HG03432 (cell line): ENCODE measurements around the gene ZNF546.
"Not testable (repeated sequence)": the region's sequence is repeated elsewhere in the genome, so short reads cannot be mapped to it uniquely, and the experiment has no call there.

Source experiments
- ATAC-seq: cut with Tn5 transposase; IDR thresholded peaks from one replicate; pipeline ENCODE4 v1.9.1; 2021; ENCODE audit warnings: mild to moderate bottlenecking, moderate library complexity; ENCODE audit not compliant: unreplicated experiment

The ZNF546 gene

DNA sequence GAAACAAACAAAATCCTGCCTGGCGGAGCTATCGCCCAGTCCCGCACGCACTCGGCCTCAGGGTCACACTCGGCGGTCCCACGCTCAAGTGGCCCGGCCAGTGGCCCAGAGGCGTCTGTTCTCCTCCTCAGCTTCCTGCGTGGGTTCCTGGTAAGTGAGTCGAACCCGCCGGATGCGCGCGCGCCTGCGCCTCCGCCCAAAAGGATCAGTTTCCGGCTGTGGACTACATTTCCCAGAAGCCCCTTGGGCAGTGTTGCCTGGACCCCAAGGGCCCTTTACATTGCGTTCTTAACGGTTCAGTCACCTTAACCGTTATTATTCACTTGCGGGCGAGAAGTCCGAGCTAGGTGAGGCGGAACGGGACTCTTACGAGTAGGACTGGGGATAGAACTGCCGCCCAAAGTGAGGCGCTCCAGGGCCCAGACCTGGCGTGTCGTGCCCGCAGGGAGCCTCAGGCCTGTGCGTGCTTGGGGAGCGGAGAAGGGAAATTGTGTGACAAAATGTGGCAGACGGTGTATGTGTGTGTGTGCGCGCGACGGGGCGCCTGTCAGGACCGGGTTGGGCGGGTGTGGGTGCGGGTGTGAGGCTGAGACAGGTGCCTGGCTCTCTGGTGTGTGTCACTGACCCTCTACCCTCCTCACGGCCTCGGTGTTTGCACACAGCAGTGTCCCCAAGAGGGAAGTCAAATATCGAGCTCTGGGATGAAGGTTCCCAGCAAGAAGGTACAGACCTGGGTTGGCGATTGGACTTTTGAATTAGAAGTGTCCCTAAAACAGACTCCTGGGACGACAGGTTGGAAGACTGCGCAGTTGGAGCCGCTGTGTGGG lies at the start of gene ZNF546:
Gene ZNF546, plus strand, starts transcription at position 250 of the 827 bp plus-strand sequence. CDS start 1,267 bp downstream, outside the sequence.
- peak; percentile 91 for ATAC-seq

DNA sequence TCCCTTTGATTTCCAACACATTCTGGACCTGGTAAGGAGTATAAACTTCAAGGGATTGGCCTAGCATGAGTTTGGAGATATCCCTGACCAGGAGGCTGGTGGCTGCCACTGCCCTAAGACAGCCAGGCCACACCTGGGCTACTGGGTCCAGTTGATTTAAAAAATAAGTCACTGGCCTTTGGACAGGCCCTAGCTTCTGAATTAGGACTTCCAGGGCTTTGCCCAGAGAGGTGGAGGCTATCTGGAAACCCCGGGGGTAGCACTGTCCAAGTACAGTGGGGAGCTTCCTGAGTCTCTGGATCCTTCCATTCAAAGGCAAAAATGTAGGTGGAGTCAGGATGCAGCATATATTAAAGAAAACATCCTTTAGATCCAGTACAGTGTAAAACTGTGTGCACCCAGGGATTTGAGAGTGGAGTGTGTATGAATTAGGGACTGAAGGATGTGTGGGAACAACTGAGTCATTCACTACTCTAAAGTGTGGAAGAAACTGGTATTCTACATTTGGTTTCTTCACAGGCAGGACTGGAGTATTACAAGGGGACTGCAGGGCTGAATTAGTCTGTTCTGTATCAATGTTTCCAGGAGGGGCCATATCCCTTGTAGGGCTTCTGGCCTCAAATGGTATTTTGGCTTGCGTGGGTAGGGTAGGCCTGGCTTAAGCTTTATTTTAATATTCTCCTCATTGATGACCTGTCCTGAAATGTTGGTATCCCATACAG lies 47.7 kb upstream of the ZNF546 start:
- ATAC-seq, result no peak

DNA sequence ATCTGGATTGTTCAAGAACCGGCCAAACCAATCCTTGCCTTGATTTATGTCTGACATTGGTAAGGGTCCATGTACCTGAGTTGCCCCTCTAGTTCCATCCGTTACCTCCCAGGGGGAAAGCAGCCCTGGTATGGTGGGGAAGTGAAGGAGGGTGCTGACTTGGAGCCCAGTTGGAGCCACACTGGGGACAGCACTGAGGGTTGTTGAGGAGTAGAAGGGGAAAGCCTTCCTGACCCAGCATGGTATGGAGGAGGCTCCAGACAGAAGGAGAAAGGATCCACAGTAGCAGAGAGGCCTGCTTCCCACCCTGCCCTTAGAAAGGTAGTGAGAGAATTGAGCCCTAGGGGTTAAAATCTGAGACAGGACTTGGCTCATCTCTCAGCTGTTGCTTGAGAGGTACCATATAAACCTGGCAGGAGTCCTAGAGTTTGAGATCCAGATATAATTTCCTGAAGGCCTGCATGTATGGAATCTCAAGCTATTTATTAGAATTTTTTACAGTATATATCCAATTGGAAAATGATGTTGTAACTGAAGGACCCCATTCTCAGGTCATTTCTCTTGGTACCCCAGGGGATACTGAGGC lies 45.7 kb upstream of the ZNF546 start:
- ATAC-seq, result no peak

DNA sequence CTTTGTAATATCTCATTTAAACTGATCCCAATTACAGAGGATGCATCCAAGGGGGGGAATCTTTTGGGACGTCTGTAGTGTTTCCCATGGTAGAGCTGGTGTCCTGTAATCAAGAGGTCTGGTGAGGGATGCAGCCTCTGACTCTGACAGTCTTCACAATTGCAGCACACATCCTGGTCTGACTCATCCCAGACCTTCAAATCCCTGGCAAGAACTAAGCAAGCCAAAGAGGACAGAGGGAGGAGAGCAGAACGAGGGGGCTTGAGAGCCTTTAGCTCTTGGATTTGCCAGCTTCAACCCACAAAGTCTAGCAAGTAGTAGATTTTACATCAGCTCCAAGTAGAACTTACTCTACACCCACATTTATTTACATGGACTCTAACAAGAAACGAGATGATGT lies 45.2 kb upstream of the ZNF546 start:
- ATAC-seq, result no peak

DNA sequence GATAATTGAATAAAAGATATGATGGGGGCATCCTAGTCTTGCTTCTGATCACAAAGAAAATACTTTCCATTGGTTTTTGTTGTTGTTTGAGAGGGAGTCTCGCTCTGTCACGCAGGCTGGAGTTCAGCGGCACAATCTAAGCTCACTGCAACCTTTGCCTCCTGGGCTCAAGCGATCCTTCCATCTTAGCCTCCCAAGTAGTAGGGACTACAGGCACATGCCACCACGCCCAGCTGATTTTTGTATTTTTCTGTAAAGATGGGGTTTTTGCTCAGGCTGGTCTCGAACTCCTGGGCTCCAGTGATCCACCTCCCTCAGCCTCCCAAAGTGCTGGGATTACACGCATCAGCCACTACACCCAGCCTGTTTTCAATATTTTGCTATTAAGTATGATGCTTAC lies 42.9 kb upstream of the ZNF546 start:
- no peak for ATAC-seq

DNA sequence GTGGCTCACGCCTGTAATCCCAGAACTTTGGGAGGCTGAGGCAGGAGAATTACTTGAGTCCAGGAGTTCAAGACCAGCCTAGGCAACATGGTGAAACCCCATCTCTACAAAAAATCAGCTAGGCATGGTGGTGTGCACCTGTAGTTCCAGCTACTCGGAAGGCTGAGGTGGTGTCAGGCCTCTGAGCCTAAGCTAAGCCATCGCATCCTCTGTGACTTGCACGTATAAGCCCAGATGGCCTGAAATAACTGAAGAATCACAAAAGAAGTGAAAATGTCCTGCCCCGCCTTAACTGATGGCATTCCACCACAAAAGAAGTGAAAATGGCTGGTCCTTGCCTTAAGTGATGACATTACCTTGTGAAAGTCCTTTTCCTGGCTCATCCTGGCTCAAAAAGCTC lies 39.0 kb upstream of the ZNF546 start:
- ATAC-seq, result not testable (repeated sequence)

DNA sequence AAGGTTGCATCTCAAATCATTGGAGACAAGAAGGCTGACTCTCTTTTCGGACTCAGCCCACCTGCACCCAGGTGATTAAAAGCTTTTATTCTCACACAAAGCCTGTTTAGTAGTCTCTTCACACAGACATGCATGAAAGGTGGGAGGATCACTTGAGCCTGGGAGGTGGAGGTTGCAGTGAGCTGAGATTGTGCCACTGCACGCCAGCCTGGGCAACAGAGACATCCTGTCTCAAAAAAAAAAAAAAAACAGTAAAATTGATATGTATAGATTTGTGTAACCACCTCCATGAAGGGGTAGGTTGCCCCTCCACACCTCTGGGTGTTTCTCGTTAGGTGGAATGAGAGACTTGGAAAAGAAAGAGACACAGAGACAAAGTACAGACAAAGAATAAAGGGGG lies 37.9 kb upstream of the ZNF546 start:
- not testable (repeated sequence) for ATAC-seq

DNA sequence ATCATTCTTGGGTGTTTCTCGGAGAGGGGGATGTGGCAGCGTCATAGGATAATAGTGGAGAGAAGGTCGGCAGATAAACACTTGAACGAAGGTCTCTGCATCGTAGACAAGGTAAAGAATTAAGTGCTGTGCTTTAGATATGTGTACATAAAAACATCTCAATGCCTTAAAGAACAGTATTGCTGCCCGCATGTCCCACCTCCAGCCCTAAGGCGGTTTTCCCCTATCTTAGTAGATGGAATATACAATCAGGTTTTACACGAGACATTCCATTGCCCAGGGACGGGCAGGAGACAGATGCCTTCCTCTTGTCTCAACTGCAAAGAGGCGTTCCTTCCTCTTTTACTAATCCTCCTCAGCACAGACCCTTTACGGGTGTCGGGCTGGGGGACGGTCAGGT lies 37.5 kb upstream of the ZNF546 start:
- ATAC-seq, result not testable (repeated sequence)

DNA sequence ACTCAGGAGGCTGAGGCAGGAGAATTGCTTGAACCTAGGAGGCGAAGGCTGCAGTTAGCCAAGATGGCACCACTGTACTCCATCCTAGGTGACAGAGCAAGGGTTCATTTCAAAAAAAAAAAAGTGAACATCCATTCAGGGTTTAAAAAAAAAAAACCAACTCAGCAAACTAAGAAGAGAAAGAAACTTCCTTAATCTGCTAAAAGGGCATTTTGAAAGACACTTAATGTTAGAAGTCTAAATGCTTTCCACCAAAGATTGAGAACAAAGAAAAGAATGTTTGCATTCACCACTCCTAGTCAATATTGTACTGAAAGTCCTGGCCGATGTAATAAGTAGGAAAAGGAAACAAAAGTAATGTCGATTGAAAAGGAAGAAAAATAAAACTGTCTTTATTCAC lies 33.0 kb upstream of the ZNF546 start:
- no peak for ATAC-seq

DNA sequence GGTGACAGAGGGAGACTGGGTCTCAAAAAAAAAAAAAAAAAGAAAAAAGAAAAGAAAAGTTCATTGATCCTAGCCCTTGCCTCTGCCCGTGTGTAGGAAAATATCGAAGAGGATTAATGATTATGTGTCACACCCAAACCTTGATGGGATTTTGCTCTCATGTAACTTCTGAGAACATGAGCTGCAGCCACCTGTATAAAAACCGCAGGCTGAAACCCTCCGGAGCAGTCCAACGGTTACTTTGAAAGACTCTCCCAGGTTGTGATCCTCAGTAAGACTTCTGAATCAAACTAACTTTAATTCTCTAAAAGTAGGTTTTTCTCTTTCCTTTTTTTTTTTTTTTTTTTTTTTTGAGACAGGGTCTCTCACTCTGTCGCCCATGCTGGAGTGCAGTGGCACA lies 30.2 kb upstream of the ZNF546 start:
- no peak for ATAC-seq

DNA sequence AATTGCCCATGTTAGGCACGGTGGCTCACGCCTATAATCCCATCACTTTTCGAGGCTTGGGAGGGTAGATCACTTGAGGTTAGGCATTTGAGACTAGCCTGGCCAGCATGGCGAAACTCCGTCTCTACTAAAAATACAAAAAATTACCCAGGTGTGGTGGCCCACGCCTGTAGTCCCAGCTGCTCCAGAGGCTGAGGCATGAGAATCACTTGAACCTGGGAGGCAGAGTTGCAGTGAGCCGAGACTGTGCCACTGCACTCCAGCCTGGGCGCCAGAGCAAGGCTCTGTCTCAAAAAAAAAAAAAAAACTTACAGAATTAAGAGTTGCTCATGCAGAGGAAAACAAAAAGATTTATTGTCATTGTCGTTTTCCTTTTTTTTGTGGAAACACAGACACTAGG lies 29.3 kb upstream of the ZNF546 start:
- no peak for ATAC-seq

DNA sequence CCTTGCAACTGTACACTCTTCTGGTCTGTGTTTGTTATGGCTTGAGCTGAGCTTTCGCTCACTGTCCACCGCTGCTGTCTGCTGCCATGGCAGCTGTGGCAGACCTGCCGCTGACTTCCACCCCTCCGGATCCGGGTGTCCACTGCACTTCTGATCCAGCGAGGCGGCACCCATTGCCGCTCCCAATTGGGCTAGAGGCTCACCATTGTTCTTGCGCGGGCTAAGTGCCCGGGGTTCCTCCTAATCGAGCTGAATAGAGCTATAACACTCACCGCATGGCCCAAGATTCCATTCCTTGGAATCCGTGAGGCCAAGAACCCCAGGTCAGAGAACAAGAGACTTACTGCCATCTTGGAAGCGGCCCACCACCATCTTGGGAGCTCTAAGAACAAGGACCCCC lies 28.1 kb upstream of the ZNF546 start:
- no peak for ATAC-seq

DNA sequence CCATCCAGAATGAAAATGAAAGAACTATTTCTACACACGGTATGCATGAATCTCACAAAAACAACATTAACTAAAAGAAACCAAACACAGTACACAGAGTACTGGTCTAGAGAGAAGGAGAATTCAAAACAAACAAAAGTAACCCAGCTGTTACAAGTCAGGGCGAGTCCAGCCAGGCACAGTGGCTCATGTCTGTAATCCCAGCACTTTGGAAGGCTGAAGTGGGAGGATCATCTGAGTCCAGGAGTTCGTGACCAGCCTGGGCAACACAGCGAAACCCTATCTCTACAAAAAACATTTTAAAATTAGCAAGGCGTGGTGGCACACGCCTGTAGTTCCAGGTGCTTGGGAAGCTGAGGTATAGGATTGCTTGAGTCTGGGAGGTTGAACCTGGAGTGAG lies 27.6 kb upstream of the ZNF546 start:
- ATAC-seq, result no peak

DNA sequence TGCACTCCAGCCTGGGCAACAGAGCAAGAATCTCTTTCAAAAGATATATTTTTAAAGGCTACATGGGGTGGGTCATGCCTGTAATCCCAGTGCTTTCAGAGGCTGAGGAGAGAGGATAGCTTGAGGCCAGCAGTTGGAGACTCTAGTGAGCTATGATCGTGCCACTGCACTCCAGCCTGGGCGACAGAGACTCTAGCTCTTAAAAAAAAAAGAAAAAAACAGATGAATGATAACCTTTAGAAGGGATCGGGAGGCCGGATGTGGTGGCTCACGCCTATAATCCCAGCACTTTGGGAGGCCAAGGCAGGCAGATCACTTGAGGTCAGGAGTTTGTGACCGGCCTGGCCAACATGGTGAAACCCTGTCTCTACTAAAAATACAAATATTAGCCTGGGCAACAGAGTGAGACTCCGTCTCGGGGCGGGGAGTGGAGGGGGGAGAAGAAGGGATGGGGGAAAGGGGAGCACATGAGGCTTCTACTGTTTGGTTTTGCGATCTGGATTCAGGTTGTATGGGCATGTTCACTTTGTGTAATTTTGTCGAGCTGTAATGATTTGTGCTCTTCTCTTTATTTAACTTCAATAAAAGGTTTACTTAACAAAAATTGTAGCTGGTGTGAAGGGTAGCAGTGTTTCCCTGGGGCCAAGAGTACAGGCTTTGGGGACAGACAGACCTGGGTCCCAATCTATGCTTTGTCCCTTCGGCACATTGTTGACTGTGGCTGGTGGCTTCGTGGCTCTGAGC lies 27.0 kb upstream of the ZNF546 start:
- no peak for ATAC-seq

DNA sequence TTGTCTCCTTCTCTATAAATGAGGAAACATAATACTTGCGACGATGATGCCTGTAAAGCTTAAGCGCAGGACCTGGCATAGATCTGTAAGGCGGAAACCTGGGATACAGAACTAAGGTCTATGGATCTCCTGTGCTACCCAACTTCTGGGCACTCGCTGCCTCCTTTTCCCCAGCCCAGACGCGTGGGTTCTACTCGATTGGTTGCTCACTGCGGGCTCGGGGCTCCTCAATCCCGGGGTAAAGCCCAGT lies 26.5 kb upstream of the ZNF546 start:
- ATAC-seq, result peak; percentile 16

DNA sequence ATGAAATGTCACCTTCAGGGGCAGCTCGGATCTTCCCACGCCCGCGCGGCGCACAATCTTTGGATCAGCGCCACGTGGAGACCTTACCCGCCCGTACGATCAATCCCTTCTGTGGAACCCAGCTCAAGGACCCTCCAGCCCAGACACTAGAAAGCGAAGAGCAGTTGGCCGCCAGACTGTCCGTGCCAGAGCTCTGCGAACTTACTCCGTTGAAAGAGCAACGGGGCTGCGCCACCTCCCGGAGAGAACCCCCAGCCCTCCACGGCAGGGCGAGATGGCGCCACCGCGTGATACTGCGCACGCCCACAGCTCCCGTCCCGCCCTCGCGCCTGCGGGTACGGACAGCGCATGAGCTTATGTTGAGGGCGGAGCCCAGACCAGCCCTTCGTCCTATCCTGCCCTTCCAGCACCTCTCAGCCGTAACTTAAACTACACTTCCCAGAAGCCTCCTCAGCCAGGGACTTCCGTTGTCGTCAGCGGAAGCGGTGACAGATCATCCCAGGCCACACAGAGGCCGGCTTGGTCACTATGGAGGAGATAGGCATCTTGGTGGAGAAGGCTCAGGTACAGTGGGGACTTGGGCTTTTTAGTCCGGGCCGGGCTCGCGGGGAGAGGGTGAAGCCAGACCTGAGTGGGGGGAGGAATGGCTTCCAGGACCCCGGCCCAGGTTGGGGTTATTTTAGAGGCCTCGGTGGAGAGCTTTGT lies 26.0 kb upstream of the ZNF546 start, which contains the start of gene PSMC4:
Gene PSMC4, plus strand, starts transcription at position 491 of the 705 bp plus-strand sequence. Its CDS starts 38 bp downstream, at position 529.
- peak; percentile 95 for ATAC-seq

DNA sequence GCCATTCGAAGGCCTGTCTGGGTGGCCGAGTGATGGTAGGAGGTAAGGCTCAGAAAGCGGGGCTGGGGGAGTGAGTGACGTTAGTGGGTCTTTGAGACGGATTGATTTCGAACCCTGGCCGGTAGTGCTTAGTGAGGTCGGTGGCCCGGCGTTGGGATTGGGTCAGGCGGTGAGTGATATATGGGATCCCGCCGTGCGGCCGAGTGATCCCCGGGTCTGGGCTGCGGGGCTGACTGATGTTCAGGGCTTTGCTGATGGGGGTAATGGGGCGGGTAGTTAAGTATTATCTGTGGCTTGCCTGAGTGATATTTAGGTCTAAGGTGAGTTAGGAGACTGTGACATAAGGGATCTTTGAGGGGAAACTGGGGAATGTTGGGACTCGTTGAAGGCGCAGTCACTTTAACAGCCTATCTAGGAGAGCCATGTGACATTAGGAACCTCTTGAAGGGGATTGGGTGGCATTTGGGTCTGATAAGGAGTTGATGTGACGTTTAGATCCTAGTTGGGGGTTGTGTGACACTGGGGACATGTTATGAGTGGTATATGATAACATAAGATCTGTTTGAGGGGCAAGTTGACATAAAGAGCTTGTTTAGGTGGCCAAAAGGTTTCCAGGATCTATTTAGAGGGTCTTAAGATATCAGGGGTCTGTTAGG lies 25.4 kb upstream of the ZNF546 start:
- no peak for ATAC-seq

DNA sequence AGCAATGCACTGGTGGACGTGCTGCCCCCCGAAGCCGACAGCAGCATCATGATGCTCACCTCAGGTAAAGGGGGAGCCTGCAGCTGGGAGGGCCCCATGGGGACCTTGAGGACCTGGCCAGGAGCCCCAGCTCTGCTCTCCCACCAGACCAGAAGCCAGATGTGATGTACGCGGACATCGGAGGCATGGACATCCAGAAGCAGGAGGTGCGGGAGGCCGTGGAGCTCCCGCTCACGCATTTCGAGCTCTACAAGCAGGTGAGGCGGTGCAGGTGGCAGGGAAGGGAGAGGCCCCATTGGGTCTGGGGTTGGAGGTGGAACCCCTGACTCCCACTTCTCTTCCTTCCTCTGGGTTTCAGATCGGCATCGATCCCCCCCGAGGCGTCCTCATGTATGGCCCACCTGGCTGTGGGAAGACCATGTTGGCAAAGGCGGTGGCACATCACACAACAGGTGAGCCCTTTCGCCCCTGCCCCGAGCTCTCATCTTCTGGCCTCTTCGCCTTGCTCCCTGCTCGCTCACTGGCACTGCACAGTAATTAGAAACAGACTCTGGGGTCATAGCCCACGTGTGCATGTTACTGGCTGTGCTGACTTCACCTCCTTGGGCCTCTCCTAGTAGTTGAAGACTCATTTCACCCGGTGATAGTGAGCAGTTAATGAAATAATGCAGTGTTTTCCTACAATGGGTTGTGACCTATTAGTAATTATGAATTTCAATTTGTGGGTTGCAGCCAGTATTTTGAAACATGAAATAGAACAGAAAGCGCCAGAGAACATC lies 22.3 kb upstream of the ZNF546 start:
- no peak for ATAC-seq

DNA sequence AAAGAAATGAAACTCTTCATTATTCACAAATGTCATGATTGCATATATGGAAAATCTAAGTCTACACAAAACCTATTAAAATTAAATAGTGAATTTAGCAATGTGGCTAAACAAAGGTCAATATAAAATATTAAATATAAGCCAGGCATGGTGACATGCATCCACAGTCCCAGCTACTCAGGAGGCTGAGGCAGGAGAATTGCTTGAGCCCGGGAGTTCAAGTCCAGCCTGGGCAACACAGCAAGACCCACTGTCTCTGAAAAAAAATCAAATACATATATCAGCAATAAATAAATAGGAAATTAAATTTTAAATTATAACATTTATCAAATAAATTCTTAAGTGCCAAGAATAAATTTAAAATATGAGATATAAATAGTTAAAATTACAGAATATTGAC lies 14.0 kb upstream of the ZNF546 start:
- ATAC-seq, result no peak
